ENCODE data around the gene GBA2. TPM values are rescaled to one million over a fixed set of nuclear protein-coding genes. Genes with fewer than 3 reads are reported as not detected.

Gene GBA2
- total RNA-seq, 4 donors from 2014 or later = 263 to 474 (median 436) TPM

DNA sequence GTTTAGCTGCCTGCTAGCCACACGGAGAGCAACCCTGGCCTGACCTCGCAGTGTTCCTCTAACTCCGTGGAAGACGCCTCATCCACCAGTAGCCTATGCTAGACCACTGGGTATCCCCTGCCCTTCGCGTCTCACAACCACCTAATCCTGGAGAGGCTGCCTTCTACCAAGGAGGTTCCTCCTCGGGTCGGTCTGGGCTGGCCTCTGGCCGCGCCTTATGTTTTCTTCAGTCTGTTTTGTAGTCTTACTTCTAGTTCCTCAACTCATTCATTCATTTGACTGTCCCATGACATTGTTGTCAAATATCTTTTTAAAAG, 57.7 kb downstream of the GBA2 start:
- peaks cover 0 to 26% (median 0%) of the 10 kb centered on the region in 4 donors for H3K4me1 ChIP-seq
- TF ChIP-seq POLR2A (IDR thresholded peaks at IDR 0.05) = no peak
- TF ChIP-seq, protein P1, sequence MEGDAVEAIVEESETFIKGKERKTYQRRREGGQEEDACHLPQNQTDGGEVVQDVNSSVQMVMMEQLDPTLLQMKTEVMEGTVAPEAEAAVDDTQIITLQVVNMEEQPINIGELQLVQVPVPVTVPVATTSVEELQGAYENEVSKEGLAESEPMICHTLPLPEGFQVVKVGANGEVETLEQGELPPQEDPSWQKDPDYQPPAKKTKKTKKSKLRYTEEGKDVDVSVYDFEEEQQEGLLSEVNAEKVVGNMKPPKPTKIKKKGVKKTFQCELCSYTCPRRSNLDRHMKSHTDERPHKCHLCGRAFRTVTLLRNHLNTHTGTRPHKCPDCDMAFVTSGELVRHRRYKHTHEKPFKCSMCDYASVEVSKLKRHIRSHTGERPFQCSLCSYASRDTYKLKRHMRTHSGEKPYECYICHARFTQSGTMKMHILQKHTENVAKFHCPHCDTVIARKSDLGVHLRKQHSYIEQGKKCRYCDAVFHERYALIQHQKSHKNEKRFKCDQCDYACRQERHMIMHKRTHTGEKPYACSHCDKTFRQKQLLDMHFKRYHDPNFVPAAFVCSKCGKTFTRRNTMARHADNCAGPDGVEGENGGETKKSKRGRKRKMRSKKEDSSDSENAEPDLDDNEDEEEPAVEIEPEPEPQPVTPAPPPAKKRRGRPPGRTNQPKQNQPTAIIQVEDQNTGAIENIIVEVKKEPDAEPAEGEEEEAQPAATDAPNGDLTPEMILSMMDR (IDR thresholded peaks at IDR 0.05) = no peak
- H3K9me3 ChIP-seq = no peaks in the 10 kb centered on the region
- peak overlapping the region; percentile 51 to 69 (median 68) for H3K4me3 ChIP-seq
- peak overlapping the region; percentile 75 to 89 (median 80) for H3K27ac ChIP-seq
- H3K27me3 ChIP-seq = no peaks in the 10 kb centered on the region
- H3K36me3 ChIP-seq = no peaks in the 10 kb centered on the region
- no peak for DNase-seq

DNA sequence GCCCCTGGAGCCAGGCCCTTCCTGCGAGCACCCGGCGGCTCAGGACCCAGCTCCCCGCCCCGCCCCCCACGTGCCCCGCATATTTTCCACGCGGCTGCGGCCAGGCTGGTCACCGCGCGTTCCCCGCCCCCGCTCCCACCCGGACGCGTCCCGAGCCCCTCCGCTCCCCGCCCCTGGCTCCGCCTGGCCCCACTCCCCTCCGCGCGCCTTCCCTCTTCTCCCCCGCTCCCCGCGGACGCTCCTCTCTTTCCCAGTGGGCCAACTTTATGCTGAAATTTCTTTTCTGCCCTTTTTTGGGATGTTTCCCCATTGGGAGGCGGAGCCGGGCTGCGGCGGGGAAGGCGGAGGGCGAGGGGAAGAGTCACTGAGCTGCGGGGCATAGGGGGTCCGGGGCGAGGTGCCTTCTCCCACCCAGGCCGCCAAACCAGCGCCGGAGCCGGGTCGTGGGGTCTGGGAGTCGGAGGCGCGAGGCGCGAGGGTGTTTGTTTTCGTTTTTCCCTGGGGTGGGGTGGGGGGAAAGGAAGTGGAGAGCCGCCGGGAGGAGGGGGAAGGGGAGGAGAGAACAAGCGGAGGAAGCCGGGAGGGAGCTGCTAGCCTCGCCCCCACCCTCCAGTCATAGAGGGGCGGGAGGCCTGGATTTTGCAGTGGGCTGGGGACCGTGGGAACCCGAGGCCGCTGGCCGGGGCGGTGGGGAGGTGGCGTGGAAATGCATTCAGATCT, 58.3 kb downstream of the GBA2 start:
- TF ChIP-seq, protein P1 (IDR thresholded peaks at IDR 0.05) = no peak
- TF ChIP-seq POLR2A (IDR thresholded peaks at IDR 0.05) = no peak
- H3K27me3 ChIP-seq = no peaks in the 10 kb centered on the region

DNA sequence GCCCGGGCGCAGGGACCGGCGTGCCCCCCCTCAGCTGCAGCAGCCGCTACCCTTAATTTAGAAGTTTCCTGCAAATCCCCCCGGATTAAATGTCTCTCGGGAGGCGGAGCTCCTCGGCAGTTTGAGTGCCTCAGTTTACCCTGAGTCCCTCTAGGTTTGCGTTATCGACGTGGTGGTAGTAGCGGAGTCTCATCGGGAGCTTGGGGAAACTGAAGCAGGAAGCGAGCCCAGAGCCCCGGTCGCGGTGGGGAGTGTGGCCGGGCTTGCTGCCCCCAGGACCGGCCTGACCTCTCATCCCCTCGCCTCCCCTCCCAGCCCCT, 58.8 kb downstream of the GBA2 start:
- peak overlapping the region; percentile 51 to 69 (median 68) for H3K4me3 ChIP-seq
- peaks cover 0 to 23% (median 0%) of the 10 kb centered on the region in 4 donors for H3K4me1 ChIP-seq
- no peak for DNase-seq
- H3K27ac ChIP-seq = peak overlapping the region; percentile 75 to 89 (median 80)
- H3K36me3 ChIP-seq = peaks cover 0 to 3% (median 0%) of the 10 kb centered on the region in 3 donors
- H3K9me3 ChIP-seq = no peaks in the 10 kb centered on the region
- TF ChIP-seq, protein P1 (IDR thresholded peaks at IDR 0.05) = no peak
- no peak for TF ChIP-seq POLR2A (IDR thresholded peaks at IDR 0.05)
- H3K27me3 ChIP-seq = no peaks in the 10 kb centered on the region

More for the DNA sequence above, 58.3 kb downstream of the GBA2 start:
- Histone ChIP-seq H3K4me3 (peak overlapping the region; percentile 51 to 69 (median 68)), H3K9me3 (no peaks in the 10 kb centered on the region), H3K4me1 (peaks cover 0 to 23% (median 0%) of the 10 kb centered on the region in 4 donors), H3K36me3 (no peaks in the 10 kb centered on the region), H3K27ac (peak overlapping the region; percentile 75 to 89 (median 80))
- DNase-seq = peak; percentile 51 to 76 (median 73)

DNA sequence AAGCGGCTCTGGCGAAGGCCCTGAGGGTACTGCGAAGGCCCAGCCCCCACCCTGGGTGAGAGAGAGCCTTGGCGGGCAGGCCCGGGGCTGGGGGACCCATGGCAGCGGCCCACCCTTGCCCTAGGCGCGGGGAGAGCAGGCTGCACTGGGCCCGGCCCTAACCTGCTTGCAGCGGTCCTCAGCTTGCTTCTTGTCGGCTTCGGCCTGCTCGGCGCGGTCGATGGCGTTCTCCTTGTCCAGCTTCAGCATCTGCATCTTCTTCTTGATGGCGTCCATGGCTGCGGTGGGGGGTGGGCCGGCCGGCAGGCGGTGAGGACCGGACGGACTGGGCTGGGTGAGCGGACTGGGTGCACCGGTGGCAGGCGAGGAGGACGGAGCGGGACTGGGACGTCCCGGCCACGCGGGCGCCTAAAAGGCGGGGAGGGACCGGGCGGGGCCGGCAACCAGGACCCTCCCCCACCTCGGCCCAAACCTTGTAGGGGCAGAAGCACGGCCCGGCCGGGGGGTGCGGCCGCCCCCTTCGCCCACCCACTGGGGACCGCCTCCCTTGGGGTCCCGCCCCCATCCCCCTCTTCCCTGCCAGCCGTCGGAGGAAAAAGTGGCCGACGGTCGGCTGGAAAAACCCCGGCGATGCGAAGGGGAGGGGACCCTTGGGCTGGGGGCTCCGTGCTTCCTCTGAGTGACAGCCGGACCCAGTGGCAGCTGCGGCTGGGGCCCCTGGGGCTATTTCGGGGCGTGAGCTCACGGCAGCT, 59.3 kb downstream of the GBA2 start, which contains the start of gene TPM2:
TPM2 (minus strand) TSS at position 384 of the 752 bp plus-strand sequence; CDS start at position 276, 108 bp downstream.
- Histone ChIP-seq H3K9me3 (no peaks in the 10 kb centered on the region), H3K27ac (peak within 1 kb of the TSS; percentile 75 to 89 (median 80)), H3K4me3 (peak within 1 kb of the TSS; percentile 51 to 69 (median 68)), H3K4me1 (peaks cover 0 to 23% (median 0%) of the 10 kb centered on the region in 4 donors), H3K27me3 (no peaks in the 10 kb centered on the region), H3K36me3 (peaks cover 0 to 8% (median 0%) of the 10 kb centered on the region in 3 donors)
- peak in 1 of 3 donors; percentile 59 for DNase-seq
- TF ChIP-seq, protein P1 (IDR thresholded peaks at IDR 0.05) = no peak
- no peak for TF ChIP-seq POLR2A (IDR thresholded peaks at IDR 0.05)

DNA sequence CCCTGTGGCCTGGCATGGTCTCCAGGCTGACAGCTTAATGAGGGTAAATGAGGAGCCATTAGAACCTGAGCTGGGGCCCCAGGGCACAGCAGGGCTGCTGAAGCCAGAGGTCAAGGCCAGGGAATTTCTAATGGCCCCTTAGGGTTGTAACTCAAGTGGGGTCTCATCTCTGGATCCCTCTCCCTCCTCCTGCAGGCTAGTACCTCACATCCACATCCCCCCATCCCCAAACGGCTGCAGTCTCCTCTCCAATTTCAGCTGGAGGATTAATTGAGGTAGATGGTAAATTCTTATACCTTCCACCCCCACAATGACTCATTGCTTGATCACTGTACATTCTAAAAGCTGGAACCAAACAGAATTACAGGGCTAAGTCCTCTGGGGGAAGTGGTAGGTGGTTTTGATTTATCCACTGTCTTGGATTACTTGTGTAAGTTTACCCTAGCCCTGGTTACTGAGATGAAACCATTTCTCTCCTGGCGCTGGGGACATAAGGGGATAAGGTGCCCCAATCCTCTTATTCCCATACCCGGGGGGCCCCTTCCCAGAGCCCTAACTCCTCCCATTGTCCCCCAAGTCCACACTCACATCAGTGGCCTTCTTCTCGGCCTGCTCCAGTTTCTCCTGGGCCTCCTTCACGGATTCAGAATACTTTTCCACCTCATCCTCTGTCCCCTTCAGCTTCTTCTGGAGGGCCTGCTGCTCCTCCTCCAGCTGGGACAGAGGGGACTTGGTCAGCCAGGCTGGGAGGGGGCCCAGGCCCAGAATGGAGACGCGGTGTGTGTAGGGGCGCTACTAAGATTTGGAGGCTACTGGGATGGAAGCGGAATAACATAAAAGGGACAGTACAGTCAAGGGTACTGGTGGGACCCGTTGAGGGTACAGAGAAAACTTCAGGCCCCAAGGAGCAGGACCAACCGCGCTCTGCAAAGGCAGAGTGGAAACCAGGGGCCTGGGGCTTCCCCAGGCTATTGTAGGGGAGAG, 60.2 kb downstream of the GBA2 start:
- H3K27me3 ChIP-seq = no peaks in the 10 kb centered on the region
- H3K27ac ChIP-seq = peak overlapping the region; percentile 75 to 89 (median 80)
- H3K4me3 ChIP-seq = peak overlapping the region; percentile 51 to 69 (median 68)
- peaks cover 0 to 23% (median 0%) of the 10 kb centered on the region in 4 donors for H3K4me1 ChIP-seq
- no peak for TF ChIP-seq POLR2A (IDR thresholded peaks at IDR 0.05)
- TF ChIP-seq, protein P1 (IDR thresholded peaks at IDR 0.05) = no peak
- no peaks in the 10 kb centered on the region for H3K9me3 ChIP-seq
- peaks cover 0 to 8% (median 0%) of the 10 kb centered on the region in 3 donors for H3K36me3 ChIP-seq
- DNase-seq = no peak

All from Peyer's patch (tissue), 4 donors.